HTERT RPE-1 (cell line): ENCODE results near the gene LAPTM5.

ENCODE experiments used
- in situ Hi-C: fragments of 300-500 bp; cut with MboI; formaldehyde crosslinking; loops from 4 replicates; pipeline ENCODE4 v1.14.3; 2020; ENCODE audit warnings: low sequenced_read_pairs

LAPTM5 gene

DNA sequence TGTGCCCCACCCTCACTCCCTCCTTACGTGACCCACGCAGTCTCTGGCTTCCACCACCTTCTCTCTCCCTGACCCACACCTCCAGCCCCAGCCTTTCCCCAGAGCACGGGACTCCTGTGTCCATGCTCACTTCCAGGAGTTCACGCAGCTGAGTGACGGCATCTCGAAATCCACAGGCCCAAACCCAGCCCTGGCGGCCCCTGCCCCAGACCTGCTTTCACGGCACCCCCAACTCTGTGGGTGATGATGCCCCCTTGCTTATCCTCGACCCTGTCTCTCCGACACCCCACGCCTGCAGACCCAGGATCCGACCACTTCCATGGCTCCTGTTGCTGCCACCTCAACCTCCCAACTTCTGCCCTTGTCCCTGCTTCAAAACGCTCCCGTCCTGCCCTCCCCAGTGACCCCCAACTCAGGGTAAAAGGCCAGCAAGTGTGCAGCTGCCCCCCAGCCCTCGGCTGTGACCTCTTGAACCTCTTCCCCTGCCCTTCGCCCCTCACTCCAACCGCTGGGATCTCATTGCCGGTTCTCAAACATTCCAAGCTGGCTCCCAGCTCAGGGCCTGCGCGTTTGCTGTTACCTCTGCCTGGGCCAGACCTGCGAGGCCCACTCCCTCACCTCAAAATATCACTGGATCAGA is 30.4 kb upstream of the LAPTM5 start:
- in situ Hi-C loops: loop anchor here (25.0 kb wide), 1 partner anchor 124 kb away; the partner anchor contains the start of gene SDC3

DNA sequence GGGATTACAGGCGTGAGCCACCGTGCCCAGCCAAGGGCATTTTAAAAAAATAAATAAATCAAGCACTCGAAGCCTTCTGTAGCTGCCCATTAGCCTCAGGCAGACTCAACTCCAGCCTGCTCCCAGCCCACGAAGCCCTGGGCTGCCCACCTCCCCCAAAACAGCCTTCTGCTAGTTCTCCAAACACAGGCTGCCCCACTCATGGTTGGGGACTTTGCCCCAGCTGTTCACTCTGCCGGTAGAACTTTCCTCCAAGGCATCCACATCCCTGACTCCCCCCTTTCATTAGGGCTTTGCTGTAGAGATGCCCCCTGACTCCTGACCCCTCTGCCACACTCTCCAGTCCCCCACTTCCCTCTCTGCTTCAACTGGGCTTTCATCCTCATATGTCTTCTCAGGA is 29.7 kb upstream of the LAPTM5 start:
- in situ Hi-C loops: loop anchor here (25.0 kb wide), 1 partner anchor 125 kb away; the partner anchor contains the start of gene SDC3

DNA sequence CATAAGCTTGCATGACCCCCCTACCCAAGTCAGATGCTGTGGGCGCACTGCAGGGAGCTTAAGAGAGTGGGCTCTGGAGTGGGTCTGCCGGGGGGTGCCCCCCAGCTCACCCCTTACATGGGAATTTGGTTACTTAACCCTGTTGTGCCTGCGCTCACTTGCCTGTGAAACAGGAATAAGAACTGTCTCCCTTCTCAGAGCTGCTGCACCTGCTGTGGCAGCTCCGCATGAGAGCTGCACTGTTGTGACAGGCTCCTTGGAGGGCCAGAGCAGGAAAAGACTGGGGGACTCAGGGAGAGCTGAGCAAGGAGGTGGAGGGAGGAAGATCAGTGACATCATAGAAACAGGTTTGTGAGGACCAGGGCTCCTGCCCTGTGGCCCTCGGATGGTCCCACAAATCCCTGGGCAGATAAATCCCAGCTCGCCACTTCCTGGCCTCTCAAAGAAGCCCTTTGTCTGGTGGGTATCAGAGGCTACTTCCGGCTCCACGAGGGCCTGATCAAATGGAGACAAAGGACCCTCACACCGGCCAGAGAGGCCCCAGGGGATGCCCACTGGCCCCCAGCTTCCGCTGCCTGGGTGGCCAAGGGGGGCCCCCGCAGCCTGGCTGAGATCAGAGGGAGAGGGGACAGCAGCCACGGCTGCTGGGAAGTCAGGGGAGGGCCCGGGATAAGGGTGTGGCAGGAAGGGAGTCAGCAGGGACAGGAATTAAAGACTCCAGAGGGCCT is 28.9 kb upstream of the LAPTM5 start:
- in situ Hi-C loops: loop anchor here (25.0 kb wide), 1 partner anchor 126 kb away; the partner anchor contains the start of gene SDC3

DNA sequence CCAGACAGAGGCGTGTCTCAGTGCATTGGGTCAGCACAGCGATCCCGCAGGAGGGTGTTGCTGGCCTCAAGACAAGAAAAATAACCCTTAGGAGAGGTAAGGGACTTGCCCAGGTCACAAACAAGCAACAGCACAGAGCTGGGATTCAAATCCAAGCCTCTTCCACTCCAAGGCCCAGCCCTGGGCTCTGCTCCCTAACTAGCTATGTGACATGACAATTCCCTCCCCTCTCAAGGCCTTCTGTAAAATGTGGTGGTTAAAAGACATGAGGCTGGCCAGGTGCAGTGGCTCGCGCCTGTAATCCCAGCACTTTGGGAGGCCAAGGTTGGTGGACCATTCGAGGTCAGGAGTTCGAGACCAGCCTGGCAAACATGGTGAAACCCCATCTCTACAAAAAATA is 28.1 kb upstream of the LAPTM5 start:
- in situ Hi-C loops: loop anchor here (25.0 kb wide), 1 partner anchor 127 kb away; the partner anchor contains the start of gene SDC3

DNA sequence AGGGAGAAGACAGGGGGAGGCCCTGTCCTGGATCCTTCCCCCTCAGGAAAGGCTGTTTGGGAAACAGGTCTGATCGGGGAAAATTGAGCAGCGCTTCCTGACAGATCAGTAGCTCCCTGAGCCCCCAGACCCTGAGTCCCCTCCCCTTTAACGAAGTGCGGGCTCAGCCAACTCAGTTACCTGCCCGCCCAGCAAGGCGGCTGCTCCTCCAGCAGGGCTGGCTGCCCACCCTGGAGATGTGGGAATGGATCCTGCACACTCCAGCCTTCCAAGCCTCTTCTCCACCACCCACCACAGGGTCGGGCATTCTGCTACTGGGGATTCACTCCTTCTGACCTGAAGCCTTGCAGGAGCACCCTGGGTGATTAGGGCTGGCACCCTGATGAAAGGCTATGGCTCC is 27.6 kb upstream of the LAPTM5 start:
- in situ Hi-C loops: loop anchor here (25.0 kb wide), 1 partner anchor 127 kb away; the partner anchor contains the start of gene SDC3

DNA sequence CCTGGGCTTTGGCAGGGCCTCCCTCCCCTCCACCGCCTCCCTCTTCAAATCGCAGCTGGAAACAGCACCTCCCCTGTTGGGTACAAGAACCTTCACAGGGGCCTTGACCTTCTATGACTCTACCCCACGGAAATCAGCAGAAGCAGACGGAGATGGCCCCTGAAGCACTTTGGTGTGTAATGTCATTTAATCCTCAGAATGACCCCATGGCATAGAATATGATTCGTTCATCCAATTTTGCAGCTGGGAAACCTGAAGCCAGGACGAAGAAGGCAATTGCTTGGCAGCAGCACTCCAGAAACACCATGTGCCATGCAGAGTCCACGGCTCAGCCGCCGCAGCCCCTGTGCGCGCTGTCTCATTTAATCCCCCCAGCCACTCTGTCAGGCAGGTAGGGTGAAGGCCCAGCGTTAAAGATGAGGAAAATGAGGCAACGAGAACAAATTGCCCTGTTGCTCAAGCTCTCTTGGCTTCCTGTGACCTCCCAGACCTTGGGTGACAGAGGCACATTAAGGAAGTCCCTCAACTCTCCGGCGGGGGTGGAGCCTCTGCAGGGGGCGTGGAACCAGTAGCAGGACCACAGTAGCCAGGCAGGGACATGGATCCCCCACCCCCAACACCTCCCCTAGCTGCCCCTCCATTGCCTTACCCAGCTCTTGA is 25.8 kb upstream of the LAPTM5 start:
- in situ Hi-C loops: loop anchor here (25.0 kb wide), 1 partner anchor 129 kb away; the partner anchor contains the start of gene SDC3

DNA sequence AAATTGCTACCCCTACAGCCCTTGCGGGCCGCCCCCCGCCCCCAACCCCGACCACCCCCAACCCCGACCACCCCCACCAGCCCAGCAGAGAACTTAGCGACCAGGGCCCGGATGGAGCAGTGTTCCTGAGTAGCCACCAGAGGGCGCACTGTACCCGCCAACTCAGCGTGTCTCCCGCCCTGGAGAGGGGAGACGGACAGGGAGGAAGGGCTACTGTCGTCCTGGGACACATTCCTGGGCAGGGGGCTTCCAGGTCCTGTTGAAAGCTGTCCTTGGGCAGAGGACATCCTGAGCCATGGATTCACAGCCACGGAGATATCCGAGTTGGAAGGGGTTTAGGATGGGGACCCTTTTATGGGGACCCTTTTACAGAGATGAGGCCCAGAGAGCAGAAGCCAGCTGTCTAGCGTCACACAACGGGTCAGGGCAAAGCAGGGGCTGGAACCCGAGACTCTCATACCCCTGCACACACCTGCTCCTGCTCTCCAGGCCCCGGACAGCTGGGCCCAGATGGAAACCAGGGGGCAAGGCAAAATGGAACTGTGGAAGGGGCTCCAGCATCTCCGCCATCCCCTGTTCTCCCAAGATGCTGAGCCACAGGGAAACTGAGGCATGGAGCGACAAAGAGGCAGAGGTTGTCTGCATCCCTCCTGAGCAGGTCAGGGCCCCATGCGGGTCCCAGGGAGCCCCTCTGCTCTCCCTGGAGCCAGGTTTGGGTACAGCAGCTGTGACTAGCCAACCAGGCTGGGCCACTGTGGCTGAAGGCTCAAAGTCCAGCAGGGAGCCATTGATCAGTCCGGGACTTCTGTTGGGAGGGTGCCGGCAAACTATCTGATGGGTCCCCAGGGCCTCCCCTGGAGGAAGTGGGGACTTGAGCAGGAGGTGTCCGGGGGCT is 25.0 kb upstream of the LAPTM5 start:
- in situ Hi-C loops: loop anchor here (25.0 kb wide), 1 partner anchor 130 kb away; the partner anchor contains the start of gene SDC3

DNA sequence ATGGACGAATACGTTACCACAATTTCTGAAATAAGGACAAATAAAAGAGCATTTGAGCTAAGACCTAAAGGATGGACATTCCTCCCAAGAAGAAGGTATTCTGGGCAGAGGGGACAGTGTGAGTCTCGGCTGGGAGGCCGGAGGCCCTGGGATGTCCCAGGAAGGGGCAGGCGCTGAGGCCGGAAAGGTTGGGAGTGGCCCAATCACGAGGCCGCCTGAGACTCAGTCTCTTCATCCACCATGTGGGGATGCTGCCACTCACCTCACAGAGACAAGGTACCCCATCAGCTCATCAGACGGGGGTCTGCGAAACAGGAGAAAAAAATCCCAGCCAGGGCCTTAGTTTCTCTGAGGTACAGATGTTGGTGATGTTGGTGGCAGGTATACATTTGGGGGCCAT is 24.3 kb upstream of the LAPTM5 start:
- in situ Hi-C loops: loop anchor here (25.0 kb wide), 1 partner anchor 130 kb away; the partner anchor contains the start of gene SDC3

DNA sequence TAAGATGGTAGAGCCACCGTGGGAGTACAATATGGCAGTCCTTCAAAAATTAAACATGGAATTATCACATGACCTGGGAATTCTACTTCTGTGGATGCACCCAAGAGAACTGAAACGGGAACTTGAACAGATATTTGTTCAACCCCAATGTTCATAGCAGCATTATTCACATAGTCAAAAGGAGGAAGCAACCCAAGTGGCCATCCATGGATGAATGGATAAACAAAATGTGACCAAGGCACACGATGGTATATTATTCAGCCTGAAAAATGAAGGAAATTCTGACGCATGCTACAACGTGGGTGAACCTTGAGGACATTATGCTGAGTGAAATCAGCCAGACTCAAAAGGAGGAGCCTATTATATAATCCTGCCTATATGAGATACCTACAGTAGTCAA is 22.8 kb upstream of the LAPTM5 start:
- in situ Hi-C loops: loop anchor here (25.0 kb wide), 1 partner anchor 132 kb away; the partner anchor contains the start of gene SDC3

DNA sequence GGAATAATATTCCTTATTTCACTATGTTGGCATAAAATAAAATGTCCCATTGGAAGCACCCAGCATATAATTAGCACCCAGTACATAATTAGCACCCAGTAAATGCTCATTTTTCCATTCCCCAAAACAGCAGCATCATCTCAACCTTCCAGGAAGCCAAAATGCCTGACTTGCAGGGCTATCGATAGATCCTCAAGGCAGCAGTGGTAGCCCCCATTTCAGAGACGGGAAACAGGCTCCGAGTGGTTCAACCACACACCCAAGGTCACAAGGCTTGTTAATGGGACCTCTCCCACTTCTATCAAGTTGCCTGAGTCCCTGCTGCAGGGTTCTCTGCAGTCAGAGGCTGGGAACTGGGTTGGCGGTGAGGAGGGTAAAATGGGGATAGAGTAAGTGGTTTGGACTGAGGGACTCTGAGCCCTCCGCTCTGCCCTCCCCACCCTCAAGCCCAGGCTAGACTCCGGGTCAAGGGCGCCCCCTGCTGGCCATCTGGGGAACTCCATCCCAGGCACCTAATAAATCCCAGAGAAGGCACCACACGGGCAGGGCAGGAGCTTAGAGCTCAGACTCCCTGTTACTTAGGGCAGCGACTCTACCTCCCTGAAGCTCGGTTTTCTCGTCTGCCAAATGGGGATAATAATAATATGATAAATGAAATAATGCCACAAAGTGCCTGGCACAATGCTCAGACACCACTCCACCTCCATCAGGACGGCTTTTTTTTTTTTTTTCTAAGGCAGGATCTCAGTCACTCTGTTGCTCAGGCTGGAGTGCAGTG is 21.9 kb upstream of the LAPTM5 start:
- in situ Hi-C loops: loop anchor here (25.0 kb wide), 1 partner anchor 133 kb away; the partner anchor contains the start of gene SDC3

DNA sequence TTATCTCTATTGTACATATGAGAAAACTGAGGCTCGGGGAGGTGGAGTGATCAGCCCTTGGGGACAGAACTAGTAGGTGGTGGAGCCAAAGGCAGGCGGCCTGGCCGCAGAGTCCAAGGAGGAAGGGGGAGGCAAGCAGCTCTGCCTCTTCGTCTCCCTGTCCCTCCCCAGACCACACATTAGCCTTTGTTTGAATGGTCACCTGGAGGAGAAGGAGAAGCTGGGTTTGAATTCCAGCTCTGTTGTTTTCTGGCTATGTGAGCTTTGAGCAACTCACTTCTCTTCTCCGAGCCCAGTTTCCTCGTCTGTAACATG is 21.4 kb upstream of the LAPTM5 start:
- in situ Hi-C loops: loop anchor here (25.0 kb wide), 1 partner anchor 133 kb away; the partner anchor contains the start of gene SDC3

DNA sequence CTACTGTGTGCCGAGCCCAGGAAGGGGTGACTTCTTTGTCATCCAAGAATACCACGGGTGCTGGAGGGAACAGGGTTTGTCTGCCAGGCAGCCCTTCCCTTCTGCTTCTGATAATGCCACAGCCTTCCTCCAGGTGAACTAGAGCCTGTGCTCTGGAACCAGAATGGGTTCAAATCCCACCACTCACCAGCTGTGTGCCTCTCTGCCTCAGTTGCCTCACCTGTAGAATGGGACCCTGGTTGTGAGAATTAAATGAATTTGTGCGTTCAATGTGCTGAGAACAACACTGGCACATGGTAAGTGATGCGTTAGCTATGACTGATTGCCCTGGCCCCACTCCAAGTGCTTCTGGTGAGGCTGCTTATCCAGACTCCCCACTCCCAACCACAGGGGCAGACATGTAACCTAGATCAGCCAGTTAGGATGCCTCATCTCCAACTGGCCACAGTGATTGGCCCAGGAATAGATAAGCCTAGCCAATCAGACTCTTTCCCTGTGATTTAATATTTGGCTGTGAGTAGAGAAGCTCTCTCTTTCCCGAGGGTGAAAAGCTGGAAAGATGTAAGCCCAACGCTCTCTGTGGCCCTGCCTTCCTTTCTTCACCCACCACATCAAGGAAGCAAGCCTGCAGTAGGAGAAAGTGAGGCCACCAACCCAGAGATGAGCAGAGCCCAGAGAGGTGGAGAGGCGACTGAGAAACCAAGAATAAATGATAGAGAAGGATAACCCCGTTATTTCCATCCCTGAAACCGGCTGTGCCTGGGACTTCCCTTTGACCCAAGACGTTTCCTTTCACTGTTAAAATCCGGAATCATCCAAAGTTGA is 20.8 kb upstream of the LAPTM5 start:
- in situ Hi-C loops: loop anchor here (25.0 kb wide), 1 partner anchor 134 kb away; the partner anchor contains the start of gene SDC3

DNA sequence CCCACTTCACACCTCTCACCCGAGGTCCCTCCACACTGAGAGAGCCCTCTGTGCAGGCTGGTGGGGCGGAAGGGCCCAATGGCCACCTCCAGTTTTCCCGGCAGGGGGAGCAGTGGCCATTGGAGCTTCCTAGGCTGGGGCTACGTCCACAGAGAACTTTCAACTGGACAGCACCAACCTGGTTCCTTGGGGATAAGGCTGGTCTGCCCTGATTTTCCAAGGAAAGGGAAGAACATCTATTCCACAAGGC is 20.3 kb upstream of the LAPTM5 start:
- in situ Hi-C loops: loop anchor here (25.0 kb wide), 1 partner anchor 134 kb away; the partner anchor contains the start of gene SDC3

DNA sequence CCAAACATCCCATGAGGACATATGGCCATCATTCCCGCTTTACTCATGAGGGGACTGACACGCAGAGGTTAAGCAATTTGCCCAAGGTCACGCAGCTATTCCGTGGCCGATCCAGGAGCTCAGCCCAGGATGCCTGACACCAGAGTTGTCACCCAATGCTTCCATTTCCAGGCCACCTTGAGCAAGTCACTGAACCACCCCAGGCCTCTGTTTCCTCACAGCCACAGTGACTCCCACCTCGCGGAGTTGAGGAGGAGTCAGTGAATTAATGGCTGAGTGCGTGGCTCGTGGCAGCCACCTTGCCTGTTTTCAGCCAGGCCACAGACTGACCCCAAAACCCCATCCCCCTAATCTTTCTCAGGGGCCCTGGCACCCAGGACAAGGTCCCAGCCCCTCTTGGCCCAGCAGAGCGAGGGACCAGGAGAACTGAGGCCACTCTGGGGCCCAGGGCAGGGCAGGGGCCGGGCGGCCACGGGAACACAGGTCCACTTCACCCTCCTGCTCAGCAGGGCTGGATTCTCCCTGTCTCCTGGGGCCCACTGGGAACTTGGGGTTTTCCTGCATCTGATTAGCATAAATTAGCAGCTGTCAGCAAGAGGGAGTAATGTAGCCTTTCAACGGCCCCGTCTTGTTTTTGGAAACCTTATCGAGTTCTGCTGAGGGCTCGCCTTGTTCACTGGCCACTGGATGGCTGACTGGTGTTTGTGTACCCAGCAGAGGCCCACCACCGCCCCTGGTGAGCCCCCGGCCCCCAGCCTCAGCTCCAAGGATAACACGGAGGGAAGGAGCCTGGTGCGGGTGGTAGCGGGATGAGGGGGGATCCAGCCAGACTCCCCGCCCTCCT is 19.7 kb upstream of the LAPTM5 start:
- in situ Hi-C loops: loop anchor here (25.0 kb wide), 1 partner anchor 135 kb away; the partner anchor contains the start of gene SDC3

DNA sequence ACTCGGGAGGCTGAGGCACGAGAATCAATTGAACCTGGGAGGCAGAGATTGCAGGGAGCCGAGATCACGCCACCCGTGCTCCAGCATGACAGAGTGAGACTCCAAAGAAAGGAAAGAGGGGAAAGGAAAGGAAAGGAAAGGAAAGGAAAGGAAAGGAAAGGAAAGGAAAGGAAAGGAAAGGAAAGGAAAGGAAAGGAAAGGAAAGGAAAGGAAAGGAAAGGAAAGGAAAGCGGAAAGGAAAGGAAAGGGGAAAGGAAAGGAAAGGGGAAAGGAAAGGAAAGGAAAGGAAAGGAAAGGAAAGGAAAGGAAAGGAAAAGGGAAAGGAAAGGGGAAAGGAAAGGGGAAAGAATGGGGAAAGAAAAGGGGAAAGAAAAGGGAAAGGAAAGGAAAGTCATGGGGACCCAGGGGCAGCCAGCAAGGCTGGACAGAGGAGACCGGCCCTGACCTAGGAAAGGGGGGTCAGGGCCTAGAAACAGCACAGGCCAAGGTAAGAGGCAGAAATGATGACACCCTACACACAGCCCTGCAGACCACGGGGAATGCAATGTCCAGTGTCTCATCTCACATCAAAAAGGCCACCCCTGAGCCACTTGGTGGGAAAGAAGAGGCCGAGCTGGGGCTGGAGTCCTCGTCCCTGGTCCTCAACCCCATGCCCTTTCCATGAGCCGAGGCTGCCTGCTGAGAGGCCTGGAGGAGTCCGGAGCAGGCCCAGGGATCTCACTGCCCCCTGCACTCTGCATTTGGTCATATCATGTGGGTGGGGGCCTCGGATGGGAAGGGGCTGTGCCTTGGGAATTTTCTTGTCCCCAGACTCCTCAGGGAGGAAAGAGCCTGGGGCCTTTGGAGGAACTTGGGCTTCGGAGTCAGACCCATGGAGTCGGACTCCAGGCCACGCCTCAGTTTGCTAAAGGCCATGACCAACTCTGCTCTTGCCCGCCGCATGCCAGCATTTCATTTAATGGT is 18.8 kb upstream of the LAPTM5 start:
- in situ Hi-C loops: loop anchor here (25.0 kb wide), 1 partner anchor 136 kb away; the partner anchor contains the start of gene SDC3

DNA sequence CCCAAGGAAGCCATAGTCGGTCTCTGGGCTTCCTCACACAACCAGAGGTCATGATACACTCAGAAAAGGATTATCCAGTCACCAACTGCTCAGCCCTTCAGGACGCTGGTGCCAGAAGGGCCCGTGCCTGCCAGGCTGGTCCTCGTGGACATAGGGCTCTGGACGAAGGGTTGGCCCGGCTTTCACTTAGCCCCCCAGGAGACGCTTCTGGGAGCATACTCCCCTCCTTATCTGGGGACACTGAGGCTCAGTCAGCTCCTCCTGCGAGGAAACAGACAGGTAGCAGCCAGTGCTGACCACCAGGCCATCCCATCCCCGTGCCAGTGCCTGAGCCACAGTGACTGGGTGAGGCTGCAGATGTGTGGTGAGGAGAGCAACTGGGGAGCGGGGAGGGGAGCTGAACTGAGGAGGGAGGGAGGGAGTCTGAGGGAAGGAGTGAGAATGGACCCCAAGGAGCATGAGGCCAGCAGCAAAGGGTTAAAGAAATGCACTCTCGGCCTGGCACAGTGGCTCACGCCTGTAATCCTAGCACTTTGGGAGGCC is 17.9 kb upstream of the LAPTM5 start:
- in situ Hi-C loops: loop anchor here (25.0 kb wide), 1 partner anchor 137 kb away; the partner anchor contains the start of gene SDC3
